ENCODE data around the gene PPIH. TPM values are rescaled to one million over a fixed set of nuclear protein-coding genes. Genes with fewer than 3 reads are reported as not detected.
"Not testable (repeated sequence)": the region's sequence is repeated elsewhere in the genome, so short reads cannot be mapped to it uniquely, and the experiment has no call there.

PPIH gene
- total RNA-seq: 10 to 100 TPM; 15.1 to 41.7 (median 26.1) TPM

GRCh38 chr1:42657981-42658876, at the start of gene PPIH:
PPIH (plus strand) TSS chr1:42658423; CDS start chr1:42658447, 24 bp downstream.
- Histone ChIP-seq H3K27me3 (no peaks in the 10 kb centered on the region), H3K9me3 (no peaks in the 10 kb centered on the region), H3K27ac (peak within 1 kb of the TSS; percentile 78 to 83 (median 82)), H3K4me1 (peaks cover 0 to 16% (median 11%) of the 10 kb centered on the region in 4 donors), H3K4me3 (peak within 1 kb of the TSS; percentile 57 to 80 (median 75)), H3K36me3 (peaks cover 0 to 11% (median 0%) of the 10 kb centered on the region in 3 donors)
- TF ChIP-seq POLR2A (IDR thresholded peaks at IDR 0.05) (peak in 1 of 2 donors; percentile 41), CTCF (IDR thresholded peaks at IDR 0.05) (peak in 4 of 6 experiments; percentile 25 to 68 (median 54))
- peak; percentile 95 to 98 (median 97) for DNase-seq

GRCh38 chr1:42613803-42614131, 44.5 kb upstream of the PPIH start:
- Histone ChIP-seq H3K4me3 (no peak overlapping the region), H3K9me3 (no peaks in the 10 kb centered on the region), H3K27ac (no peak overlapping the region), H3K27me3 (no peaks in the 10 kb centered on the region), H3K36me3 (no peaks in the 10 kb centered on the region), H3K4me1 (no peaks in the 10 kb centered on the region)
- TF ChIP-seq POLR2A (IDR thresholded peaks at IDR 0.05) (no peak), CTCF (IDR thresholded peaks at IDR 0.05) (no peak)
- no peak for DNase-seq

- no peaks in the 10 kb centered on the region for H3K4me1 ChIP-seq
- DNase-seq: no peak
- no peaks in the 10 kb centered on the region for H3K36me3 ChIP-seq
- H3K4me3 ChIP-seq: no peak overlapping the region
- no peaks in the 10 kb centered on the region for H3K27me3 ChIP-seq
- H3K9me3 ChIP-seq: no peaks in the 10 kb centered on the region
- TF ChIP-seq CTCF (IDR thresholded peaks at IDR 0.05): no peak
- no peak for TF ChIP-seq POLR2A (IDR thresholded peaks at IDR 0.05)
- H3K27ac ChIP-seq: no peak overlapping the region
Observed at GRCh38 chr1:42618866-42619265, 39.4 kb upstream of the PPIH start.

- no peak for DNase-seq
- no peaks in the 10 kb centered on the region for H3K36me3 ChIP-seq
- no peaks in the 10 kb centered on the region for H3K9me3 ChIP-seq
- H3K4me1 ChIP-seq: no peaks in the 10 kb centered on the region
- TF ChIP-seq POLR2A (IDR thresholded peaks at IDR 0.05) (no peak), CTCF (IDR thresholded peaks at IDR 0.05) (no peak)
- no peak overlapping the region for H3K27ac ChIP-seq
- no peak overlapping the region for H3K4me3 ChIP-seq
- H3K27me3 ChIP-seq: no peaks in the 10 kb centered on the region
Observed at GRCh38 chr1:42620307-42620706, 37.9 kb upstream of the PPIH start.

- H3K4me1 ChIP-seq, H3K9me3 ChIP-seq, H3K27ac ChIP-seq, H3K36me3 ChIP-seq, H3K27me3 ChIP-seq, H3K4me3 ChIP-seq, DNase-seq: not testable (repeated sequence)
Observed at GRCh38 chr1:42621180-42621579, 37.0 kb upstream of the PPIH start.

- H3K36me3 ChIP-seq: not testable (repeated sequence)
Observed at GRCh38 chr1:42627205-42627604, 31.0 kb upstream of the PPIH start.

More at GRCh38 chr1:42627205-42627604, 31.0 kb upstream of the PPIH start:
- not testable (repeated sequence) for DNase-seq, H3K27ac ChIP-seq, H3K9me3 ChIP-seq, H3K4me3 ChIP-seq, H3K4me1 ChIP-seq, H3K27me3 ChIP-seq

Data from Peyer's patch (tissue), 4 donors.